ENCODE results near the gene KCND2.

KCND2 gene

DNA sequence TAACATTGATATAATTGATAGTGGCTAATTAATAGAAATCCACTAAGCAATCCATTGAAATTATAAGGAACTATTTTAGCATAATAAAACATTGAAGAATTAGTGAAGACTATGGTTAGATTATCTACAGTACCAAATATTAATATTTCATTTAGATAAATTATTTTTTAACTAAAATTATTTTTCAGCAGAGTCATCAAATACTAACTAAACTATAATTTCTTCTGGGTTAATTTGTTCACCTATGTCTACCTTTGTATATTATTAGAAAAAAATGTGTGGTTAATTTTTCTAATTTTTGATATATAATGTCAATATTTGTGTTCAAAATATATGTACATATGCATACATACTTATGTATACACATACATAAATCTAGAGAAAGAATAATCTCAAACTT, 140.2 kb downstream of the KCND2 start:
- TF ChIP-seq, protein P1, sequence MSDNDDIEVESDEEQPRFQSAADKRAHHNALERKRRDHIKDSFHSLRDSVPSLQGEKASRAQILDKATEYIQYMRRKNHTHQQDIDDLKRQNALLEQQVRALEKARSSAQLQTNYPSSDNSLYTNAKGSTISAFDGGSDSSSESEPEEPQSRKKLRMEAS (IDR thresholded peaks at IDR 0.05; ENCODE audit: low read depth, low read length), result no peak
- TF ChIP-seq MYC (IDR thresholded peaks at IDR 0.05; ENCODE audit: low read depth, low read length) (no peak), POLR2A (IDR thresholded peaks at IDR 0.05; ENCODE audit: extremely low read depth, insufficient read length) (no peak)
- TF ChIP-seq, protein P2, sequence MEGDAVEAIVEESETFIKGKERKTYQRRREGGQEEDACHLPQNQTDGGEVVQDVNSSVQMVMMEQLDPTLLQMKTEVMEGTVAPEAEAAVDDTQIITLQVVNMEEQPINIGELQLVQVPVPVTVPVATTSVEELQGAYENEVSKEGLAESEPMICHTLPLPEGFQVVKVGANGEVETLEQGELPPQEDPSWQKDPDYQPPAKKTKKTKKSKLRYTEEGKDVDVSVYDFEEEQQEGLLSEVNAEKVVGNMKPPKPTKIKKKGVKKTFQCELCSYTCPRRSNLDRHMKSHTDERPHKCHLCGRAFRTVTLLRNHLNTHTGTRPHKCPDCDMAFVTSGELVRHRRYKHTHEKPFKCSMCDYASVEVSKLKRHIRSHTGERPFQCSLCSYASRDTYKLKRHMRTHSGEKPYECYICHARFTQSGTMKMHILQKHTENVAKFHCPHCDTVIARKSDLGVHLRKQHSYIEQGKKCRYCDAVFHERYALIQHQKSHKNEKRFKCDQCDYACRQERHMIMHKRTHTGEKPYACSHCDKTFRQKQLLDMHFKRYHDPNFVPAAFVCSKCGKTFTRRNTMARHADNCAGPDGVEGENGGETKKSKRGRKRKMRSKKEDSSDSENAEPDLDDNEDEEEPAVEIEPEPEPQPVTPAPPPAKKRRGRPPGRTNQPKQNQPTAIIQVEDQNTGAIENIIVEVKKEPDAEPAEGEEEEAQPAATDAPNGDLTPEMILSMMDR (IDR thresholded peaks at IDR 0.05; ENCODE audit: low read depth, low read length), result no peak
- DNase-seq (ENCODE audit: low read depth), result no peak
- H3K4me3 ChIP-seq (ENCODE audit: low read depth, low read length), result no peak overlapping the region

DNA sequence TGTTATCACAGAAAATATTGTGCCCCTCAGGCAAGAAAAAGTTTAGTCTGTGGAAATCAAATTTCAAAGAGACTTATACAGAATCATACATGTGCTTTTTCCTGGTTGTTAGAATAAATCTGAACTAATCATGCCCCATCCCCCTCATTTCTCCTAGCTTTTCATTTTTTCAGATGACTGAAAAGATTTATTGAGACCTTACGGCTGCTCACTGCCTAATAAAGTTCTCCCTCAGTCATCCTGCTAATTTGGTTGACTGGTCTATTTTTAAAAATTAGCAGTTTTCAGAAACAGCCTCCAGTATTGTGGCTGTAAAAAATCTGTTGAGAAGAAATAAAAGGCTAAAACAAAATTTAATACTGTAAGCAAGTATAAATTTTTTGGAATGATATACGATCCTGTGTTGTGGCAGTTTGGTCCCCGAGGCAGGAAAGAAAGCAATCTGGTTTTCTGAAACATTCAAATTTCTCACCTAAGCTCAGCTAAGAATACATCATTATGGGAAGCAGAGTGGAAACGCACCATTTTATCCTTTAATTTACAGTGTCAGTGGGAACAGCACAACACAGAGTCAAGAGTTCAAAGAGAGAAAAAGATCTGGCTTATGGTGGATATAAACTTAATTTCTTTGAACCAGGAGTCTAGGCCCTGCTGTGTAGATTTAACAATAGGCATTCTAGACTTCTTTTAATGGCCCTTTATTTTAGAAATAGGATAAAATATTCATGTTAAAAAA, 144.4 kb downstream of the KCND2 start:
- DNase-seq (ENCODE audit: low read depth), result no peak
- H3K4me3 ChIP-seq (ENCODE audit: low read depth, low read length), result no peak overlapping the region
- TF ChIP-seq POLR2A (IDR thresholded peaks at IDR 0.05; ENCODE audit: extremely low read depth, insufficient read length) (no peak), MYC (IDR thresholded peaks at IDR 0.05; ENCODE audit: low read depth, low read length) (no peak)
- TF ChIP-seq, protein P2 (IDR thresholded peaks at IDR 0.05; ENCODE audit: low read depth, low read length), result no peak
- TF ChIP-seq, protein P1 (IDR thresholded peaks at IDR 0.05; ENCODE audit: low read depth, low read length), result no peak

DNA sequence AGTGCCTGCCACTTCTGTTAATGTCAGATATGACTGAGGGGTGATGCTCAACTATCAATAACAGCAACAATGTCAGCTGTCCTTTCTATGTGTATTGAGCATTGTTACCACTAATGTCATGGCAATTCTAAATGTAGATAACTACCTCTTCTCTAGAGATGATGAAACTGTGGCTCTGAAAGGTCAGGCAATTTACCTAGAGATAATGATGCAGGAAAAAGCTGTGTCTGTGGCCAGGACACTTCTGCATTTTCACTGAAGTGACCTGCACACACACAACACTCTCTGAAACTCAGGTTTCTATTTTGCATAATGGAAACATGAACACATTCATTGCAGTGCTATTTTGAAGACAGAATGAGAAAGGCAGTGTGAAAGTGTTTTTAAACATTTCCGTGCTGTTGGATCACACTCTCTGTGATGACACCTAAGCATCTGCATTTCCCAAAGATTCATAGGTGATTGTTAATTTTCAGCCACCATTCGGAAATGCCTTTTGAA, 148.2 kb downstream of the KCND2 start:
- no peak for TF ChIP-seq MYC (IDR thresholded peaks at IDR 0.05; ENCODE audit: low read depth, low read length)
- TF ChIP-seq, protein P2 (IDR thresholded peaks at IDR 0.05; ENCODE audit: low read depth, low read length), result no peak
- TF ChIP-seq POLR2A (IDR thresholded peaks at IDR 0.05; ENCODE audit: extremely low read depth, insufficient read length), result no peak
- TF ChIP-seq, protein P1 (IDR thresholded peaks at IDR 0.05; ENCODE audit: low read depth, low read length), result no peak
- no peak overlapping the region for H3K4me3 ChIP-seq (ENCODE audit: low read depth, low read length)
- no peak for DNase-seq (ENCODE audit: low read depth)

DNA sequence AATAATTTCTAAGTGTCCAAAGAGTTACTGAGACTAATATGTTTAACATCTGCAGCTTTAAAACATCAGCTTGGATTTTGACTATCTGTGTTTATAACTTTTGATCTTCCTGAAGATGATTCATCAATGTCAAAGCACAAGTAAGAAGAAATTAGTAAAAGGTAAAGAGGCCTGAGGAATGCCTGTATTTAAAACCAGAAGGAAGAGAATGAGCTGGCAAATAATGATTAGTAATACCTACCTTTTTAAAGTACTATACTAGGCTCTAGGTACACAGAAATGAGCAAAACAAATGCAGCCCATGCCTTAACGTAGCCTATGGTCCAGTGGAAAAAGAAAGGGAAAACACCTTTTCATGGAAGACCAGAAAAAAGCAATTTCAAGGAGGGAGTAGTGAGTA, 158.0 kb downstream of the KCND2 start:
- H3K4me3 ChIP-seq (ENCODE audit: low read depth, low read length), result no peak overlapping the region
- TF ChIP-seq POLR2A (IDR thresholded peaks at IDR 0.05; ENCODE audit: extremely low read depth, insufficient read length) (no peak), MYC (IDR thresholded peaks at IDR 0.05; ENCODE audit: low read depth, low read length) (no peak)
- TF ChIP-seq, protein P1 (IDR thresholded peaks at IDR 0.05; ENCODE audit: low read depth, low read length), result no peak
- TF ChIP-seq, protein P2 (IDR thresholded peaks at IDR 0.05; ENCODE audit: low read depth, low read length), result no peak
- no peak for DNase-seq (ENCODE audit: low read depth)

DNA sequence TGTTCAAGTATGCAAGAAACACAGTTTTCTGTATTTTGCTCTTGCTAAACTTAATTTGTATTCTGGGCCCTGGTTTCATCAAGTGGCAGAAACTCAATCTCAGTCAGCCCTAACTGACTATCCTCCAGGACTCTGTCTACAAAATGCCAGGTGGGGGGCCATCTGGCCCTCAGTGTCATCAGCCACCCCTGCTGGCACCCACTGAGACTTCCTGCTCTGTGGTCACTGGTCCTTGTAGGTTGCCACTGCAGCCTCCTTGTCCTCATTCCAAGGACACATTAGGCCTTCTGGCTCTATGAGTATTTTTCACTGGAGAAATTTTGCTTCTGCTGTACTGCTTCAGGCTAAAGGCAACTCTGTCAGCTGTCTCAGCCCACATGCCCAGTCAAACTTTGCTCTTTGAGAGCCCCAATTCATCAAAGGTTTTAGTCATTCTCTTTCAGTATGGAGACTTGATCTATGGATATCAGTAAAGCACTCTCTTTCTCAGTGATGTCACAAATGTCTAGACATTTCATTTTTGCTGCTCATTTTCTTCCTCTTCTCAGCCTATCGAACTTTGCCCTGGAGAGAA, 163.6 kb downstream of the KCND2 start:
- no peak for DNase-seq (ENCODE audit: low read depth)

More for the DNA sequence above, 163.6 kb downstream of the KCND2 start:
- TF ChIP-seq, protein P2 (IDR thresholded peaks at IDR 0.05; ENCODE audit: low read depth, low read length), result no peak
- TF ChIP-seq, protein P1 (IDR thresholded peaks at IDR 0.05; ENCODE audit: low read depth, low read length), result no peak
- TF ChIP-seq MYC (IDR thresholded peaks at IDR 0.05; ENCODE audit: low read depth, low read length) (no peak), POLR2A (IDR thresholded peaks at IDR 0.05; ENCODE audit: extremely low read depth, insufficient read length) (no peak)
- no peak overlapping the region for H3K4me3 ChIP-seq (ENCODE audit: low read depth, low read length)

All from NB4 (cell line).